ENCODE results near the gene GJA3. TPM values are rescaled to one million over a fixed set of nuclear protein-coding genes. Genes with fewer than 3 reads are reported as not detected.

Gene GJA3
- 0.70 TPM for polyA plus RNA-seq (2013, experiment 1 of 2)
- 0.66 TPM for polyA plus RNA-seq (2013, experiment 2 of 2)

DNA sequence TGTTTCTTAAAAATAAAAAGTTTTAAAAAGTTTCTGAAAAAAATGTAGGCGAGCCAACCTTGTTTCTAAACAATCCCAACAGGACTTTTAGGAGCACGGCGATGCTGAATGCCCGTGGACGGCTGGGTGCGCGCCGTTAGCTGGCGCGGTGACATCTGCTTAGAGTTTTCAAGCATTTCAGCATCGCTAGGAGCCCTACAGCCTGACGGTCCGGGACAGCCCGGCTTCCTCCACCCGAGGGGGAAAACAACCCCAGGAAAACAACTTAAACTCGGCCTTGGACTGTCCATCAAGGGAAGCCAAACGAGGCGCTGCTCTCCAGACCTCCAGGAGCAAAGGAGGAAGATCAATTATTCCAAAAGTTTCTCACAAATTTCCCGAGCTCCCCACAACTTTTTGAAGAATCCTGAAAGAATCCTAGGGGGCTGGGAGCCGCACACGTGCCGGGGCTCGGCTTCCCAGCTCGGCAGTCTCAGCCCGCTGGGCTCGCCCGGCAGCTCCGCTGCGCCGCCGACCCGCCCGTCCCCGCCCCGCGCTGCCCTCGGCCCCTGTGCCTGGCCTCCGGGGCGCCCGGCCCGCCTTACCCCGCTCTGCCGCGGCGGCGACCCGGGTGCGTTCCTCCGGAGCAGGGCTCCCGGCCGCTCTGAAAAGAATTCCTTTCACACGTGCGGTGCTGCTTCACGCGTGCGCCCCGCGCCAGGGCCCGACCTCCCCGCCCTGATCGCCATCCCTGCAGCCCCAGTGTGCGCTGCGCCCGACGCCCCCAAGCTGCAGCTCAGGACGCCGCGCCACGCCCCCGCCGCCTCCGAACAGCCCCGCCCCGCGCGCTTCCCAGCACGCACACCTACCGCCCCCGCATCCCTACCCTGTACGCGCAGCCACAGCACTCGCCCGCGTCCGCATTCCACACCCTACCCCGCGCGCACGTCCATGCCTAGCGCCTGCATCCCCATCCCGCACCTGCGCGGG, at the start of gene GJA3:
TSS of gene GJA3 (minus strand) at position 747 of the 969 bp plus-strand sequence. CDS start 17,764 bp downstream, outside the sequence.
- H3K4me1 ChIP-seq (ENCODE audit: control insufficient read depth, insufficient read depth, low read length, poor library complexity, severe bottlenecking): no peaks in the 10 kb centered on the region
- no peak within 1 kb of the TSS for H3K27ac ChIP-seq (ENCODE audit: low read depth, low read length, severe bottlenecking)
- H3K4me3 ChIP-seq (ENCODE audit: extremely low read depth, insufficient read depth, low read length, poor library complexity, severe bottlenecking): peak within 1 kb of the TSS; percentile 36
- WGBS, 2 experiments (ENCODE audit: insufficient coverage in 2 of 2): 0% methylated on average over 58 to 84 of the region's 93 CpGs
- H3K9me3 ChIP-seq (ENCODE audit: control insufficient read depth, low read length): no peaks in the 10 kb centered on the region
- H3K36me3 ChIP-seq (ENCODE audit: control insufficient read depth, insufficient read depth, low read length): no peaks in the 10 kb centered on the region

DNA sequence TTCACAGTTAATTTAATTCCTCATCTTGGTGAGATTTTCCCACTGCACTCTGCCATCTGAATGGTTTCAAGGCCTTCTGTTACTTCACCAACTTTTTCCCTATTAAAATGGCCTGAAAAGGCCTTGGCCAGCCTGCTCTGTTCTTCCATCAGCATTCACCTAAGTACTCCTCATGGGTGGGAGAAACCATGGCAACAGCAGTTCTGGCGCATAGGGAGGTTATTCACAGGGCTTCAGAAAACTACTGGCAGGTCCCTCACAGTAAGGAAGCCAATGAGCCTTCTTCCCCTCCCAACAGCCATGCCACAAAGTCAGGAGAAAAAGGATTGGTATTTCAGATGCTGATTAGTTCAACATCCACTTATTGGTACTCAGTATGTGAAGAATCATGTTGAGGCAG, 49.1 kb upstream of the GJA3 start:
- WGBS, 2 experiments (ENCODE audit: insufficient coverage in 2 of 2): 80% methylated on average over 1 of the region's 1 CpG; no CpG with 5 or more reads in 1 of the 2 experiments
- no peaks in the 10 kb centered on the region for H3K9me3 ChIP-seq (ENCODE audit: control insufficient read depth, low read length)
- H3K27ac ChIP-seq (ENCODE audit: low read depth, low read length, severe bottlenecking): no peak overlapping the region
- no peaks in the 10 kb centered on the region for H3K36me3 ChIP-seq (ENCODE audit: control insufficient read depth, insufficient read depth, low read length)
- no peak overlapping the region for H3K4me3 ChIP-seq (ENCODE audit: extremely low read depth, insufficient read depth, low read length, poor library complexity, severe bottlenecking)
- H3K4me1 ChIP-seq (ENCODE audit: control insufficient read depth, insufficient read depth, low read length, poor library complexity, severe bottlenecking): no peaks in the 10 kb centered on the region

DNA sequence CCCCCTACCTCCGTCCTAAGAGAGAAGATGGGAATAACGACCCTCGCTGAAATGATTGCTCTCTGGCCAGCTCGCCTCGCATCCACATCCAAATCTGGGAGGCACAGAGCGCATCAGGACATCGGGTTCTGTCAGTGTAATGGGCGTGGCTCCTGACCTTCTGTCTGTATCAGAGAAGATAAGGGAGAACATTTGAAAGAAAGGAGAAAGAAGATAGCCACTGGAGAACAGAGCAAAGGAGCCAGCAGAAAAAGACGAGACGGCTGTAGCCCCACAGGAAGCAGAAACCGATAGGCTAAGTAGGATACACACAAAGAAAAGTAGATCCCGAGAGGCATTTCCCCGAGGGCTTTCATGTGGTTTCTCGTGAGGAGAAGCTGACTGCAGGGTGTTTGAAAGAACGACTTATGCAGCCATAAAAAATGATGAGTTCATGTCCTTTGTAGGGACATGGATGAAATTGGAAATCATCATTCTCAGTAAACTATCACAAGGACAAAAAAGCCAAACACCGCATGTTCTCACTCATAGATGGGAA, 45.9 kb upstream of the GJA3 start:
- WGBS, 2 experiments (ENCODE audit: insufficient coverage in 2 of 2): 87 to 90% methylated on average over 11 to 15 of the region's 16 CpGs
- no peaks in the 10 kb centered on the region for H3K36me3 ChIP-seq (ENCODE audit: control insufficient read depth, insufficient read depth, low read length)
- H3K9me3 ChIP-seq (ENCODE audit: control insufficient read depth, low read length): no peaks in the 10 kb centered on the region
- no peaks in the 10 kb centered on the region for H3K4me1 ChIP-seq (ENCODE audit: control insufficient read depth, insufficient read depth, low read length, poor library complexity, severe bottlenecking)
- H3K27ac ChIP-seq (ENCODE audit: low read depth, low read length, severe bottlenecking): no peak overlapping the region
- no peak overlapping the region for H3K4me3 ChIP-seq (ENCODE audit: extremely low read depth, insufficient read depth, low read length, poor library complexity, severe bottlenecking)

DNA sequence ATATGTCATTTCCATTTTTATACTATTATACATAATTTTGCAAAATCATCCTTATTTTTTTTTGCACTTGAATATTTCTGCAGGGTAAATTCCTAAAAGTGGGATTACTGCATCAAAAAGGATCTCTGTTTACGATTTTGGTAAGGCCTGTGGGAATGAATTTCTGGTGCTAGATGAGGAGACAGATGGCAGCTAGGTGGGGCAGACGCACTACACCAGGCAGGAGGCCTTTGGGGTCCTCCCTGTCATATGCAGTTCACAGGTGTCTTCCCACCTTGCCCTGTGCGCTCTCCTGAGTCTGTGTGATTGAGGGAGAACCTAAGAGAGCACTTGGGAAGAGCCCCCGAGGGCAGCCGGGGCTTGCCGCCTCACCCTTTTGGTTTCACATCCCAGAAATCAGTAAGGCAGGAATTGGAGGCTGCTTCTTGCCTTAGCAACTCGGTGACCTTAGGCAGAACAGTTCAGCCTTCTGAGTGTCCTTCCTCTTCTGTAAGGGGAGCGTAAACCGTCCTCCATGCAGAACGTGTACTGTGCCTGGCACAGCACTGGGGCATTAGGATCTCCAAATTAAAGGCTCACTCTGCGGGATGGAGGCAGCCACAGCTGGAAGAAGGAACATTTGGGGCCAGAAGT, 45.3 kb upstream of the GJA3 start:
- no peak overlapping the region for H3K4me3 ChIP-seq (ENCODE audit: extremely low read depth, insufficient read depth, low read length, poor library complexity, severe bottlenecking)
- H3K36me3 ChIP-seq (ENCODE audit: control insufficient read depth, insufficient read depth, low read length): no peaks in the 10 kb centered on the region
- H3K9me3 ChIP-seq (ENCODE audit: control insufficient read depth, low read length): no peaks in the 10 kb centered on the region
- WGBS, 2 experiments (ENCODE audit: insufficient coverage in 2 of 2): 88 to 89% methylated on average over 8 to 9 of the region's 11 CpGs
- no peaks in the 10 kb centered on the region for H3K4me1 ChIP-seq (ENCODE audit: control insufficient read depth, insufficient read depth, low read length, poor library complexity, severe bottlenecking)
- H3K27ac ChIP-seq (ENCODE audit: low read depth, low read length, severe bottlenecking): no peak overlapping the region

DNA sequence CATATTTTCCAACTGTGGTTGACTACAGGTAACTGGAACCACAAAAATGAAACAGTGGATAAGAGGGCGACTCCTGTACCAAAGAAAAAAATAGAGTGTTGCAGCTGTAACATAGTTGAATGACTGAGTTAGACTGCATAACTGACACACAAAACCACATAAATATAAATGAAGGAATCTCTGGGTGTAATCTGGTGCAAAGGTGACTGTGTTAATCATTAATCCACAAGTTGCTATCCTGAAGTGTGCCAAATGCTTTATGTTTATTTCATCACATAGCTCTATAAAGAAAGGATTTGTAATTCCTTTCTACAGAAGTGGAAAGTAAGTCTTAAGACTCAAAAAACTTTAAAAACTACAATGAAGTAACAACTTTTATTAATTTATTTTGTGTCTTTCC, 37.9 kb upstream of the GJA3 start:
- WGBS, 2 experiments (ENCODE audit: insufficient coverage in 2 of 2): no CpG with 5 or more reads among the region's 1 CpG
- H3K4me3 ChIP-seq (ENCODE audit: extremely low read depth, insufficient read depth, low read length, poor library complexity, severe bottlenecking): no peak overlapping the region
- no peak overlapping the region for H3K27ac ChIP-seq (ENCODE audit: low read depth, low read length, severe bottlenecking)
- H3K9me3 ChIP-seq (ENCODE audit: control insufficient read depth, low read length): no peaks in the 10 kb centered on the region
- H3K4me1 ChIP-seq (ENCODE audit: control insufficient read depth, insufficient read depth, low read length, poor library complexity, severe bottlenecking): peaks cover 1% of the 10 kb centered on the region
- no peaks in the 10 kb centered on the region for H3K36me3 ChIP-seq (ENCODE audit: control insufficient read depth, insufficient read depth, low read length)

DNA sequence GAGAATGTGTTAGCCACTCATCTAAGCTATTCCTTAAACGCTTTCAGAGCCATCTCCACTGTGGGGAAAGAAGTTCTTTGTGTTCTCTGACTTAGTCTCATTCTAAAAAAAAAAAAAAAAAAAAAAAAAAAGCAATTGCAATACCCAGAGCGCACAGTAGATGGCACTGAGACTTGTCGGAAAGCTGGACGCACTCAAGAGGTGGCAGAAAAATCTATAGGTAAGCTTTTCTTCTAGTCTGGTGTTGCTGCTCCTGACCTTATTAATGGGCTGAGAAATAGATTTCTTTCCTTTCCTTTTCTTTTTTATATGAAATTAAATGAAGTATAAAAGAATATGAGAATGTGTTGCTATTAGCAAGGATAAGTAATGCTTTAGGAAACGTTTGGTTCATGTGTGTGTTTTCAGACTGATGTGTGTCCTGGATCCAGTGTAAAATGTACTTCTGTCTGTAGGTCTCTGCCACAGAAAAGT, 36.5 kb upstream of the GJA3 start:
- peaks cover 11% of the 10 kb centered on the region for H3K4me1 ChIP-seq (ENCODE audit: control insufficient read depth, insufficient read depth, low read length, poor library complexity, severe bottlenecking)

DNA sequence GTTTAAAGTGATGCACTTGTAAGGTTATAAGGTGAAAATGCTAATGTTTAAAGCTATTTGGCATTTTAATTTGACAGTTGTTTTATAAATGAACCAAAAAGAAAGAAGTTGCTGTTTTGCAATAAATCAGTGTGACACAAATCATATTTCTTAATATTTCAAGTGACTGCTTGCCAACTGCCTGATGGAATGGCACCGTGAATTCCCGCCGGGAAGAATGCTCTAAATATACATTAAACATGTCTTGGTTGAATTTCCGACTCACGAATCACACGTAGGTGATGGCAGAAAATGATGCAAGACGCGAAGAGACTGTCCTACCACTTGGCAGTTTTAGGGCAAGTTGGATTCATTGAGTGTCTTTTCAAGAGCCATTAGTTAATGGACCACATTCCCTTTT, 34.9 kb upstream of the GJA3 start:
- Histone ChIP-seq H3K27ac (ENCODE audit: low read depth, low read length, severe bottlenecking) (no peak overlapping the region), H3K36me3 (ENCODE audit: control insufficient read depth, insufficient read depth, low read length) (no peaks in the 10 kb centered on the region), H3K4me1 (ENCODE audit: control insufficient read depth, insufficient read depth, low read length, poor library complexity, severe bottlenecking) (peaks cover 17% of the 10 kb centered on the region), H3K9me3 (ENCODE audit: control insufficient read depth, low read length) (no peaks in the 10 kb centered on the region), H3K4me3 (ENCODE audit: extremely low read depth, insufficient read depth, low read length, poor library complexity, severe bottlenecking) (no peak overlapping the region)
- 86% methylated on average over 6 of the region's 8 CpGs; no CpG with 5 or more reads in 1 of the 2 experiments for WGBS, 2 experiments (ENCODE audit: insufficient coverage in 2 of 2)

More for the DNA sequence above, 36.5 kb upstream of the GJA3 start:
- 43 to 73% methylated on average over 1 of the region's 5 CpGs for WGBS, 2 experiments (ENCODE audit: insufficient coverage in 2 of 2)
- H3K36me3 ChIP-seq (ENCODE audit: control insufficient read depth, insufficient read depth, low read length): no peaks in the 10 kb centered on the region
- H3K9me3 ChIP-seq (ENCODE audit: control insufficient read depth, low read length): no peaks in the 10 kb centered on the region
- H3K27ac ChIP-seq (ENCODE audit: low read depth, low read length, severe bottlenecking): no peak overlapping the region
- no peak overlapping the region for H3K4me3 ChIP-seq (ENCODE audit: extremely low read depth, insufficient read depth, low read length, poor library complexity, severe bottlenecking)

DNA sequence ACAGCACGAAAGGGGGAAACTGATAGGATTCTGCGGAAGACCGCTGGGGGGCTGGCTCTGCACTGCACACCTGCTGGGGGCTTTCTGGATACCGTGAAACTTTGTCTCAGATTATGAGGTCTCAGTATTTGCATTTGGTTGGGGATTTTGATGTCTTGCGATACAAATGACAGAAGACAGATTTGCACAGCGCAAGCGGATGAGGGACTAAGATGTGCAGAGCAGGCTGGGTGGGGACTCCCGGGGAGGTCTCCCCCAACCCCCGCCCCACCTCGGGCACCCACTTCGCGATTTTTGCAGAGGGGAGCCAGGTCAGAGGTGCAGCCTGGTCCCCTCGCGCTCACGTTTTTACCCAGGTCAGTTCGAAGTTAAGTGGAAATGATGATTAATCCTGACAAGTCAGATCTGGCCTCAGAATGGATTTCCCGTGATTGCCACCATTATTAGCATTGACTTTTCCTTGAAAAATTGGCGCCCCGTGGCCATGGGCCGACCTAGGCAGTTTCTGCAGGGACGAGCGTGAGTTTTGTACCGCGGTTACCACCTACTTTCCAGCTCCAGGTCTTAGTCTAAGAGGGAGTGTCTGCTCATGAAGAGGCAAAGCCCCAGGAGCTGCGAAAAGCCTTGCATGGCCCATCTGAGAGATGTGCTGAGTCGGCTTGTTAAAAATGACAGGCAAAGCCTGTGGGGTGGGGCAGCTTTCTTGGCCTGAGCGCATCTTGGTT, 33.2 kb upstream of the GJA3 start:
- no peak overlapping the region for H3K4me3 ChIP-seq (ENCODE audit: extremely low read depth, insufficient read depth, low read length, poor library complexity, severe bottlenecking)
- no peak overlapping the region for H3K27ac ChIP-seq (ENCODE audit: low read depth, low read length, severe bottlenecking)
- no peaks in the 10 kb centered on the region for H3K36me3 ChIP-seq (ENCODE audit: control insufficient read depth, insufficient read depth, low read length)
- 11 to 15% methylated on average over 16 to 21 of the region's 27 CpGs for WGBS, 2 experiments (ENCODE audit: insufficient coverage in 2 of 2)
- peaks cover 17% of the 10 kb centered on the region for H3K4me1 ChIP-seq (ENCODE audit: control insufficient read depth, insufficient read depth, low read length, poor library complexity, severe bottlenecking)
- no peaks in the 10 kb centered on the region for H3K9me3 ChIP-seq (ENCODE audit: control insufficient read depth, low read length)

DNA sequence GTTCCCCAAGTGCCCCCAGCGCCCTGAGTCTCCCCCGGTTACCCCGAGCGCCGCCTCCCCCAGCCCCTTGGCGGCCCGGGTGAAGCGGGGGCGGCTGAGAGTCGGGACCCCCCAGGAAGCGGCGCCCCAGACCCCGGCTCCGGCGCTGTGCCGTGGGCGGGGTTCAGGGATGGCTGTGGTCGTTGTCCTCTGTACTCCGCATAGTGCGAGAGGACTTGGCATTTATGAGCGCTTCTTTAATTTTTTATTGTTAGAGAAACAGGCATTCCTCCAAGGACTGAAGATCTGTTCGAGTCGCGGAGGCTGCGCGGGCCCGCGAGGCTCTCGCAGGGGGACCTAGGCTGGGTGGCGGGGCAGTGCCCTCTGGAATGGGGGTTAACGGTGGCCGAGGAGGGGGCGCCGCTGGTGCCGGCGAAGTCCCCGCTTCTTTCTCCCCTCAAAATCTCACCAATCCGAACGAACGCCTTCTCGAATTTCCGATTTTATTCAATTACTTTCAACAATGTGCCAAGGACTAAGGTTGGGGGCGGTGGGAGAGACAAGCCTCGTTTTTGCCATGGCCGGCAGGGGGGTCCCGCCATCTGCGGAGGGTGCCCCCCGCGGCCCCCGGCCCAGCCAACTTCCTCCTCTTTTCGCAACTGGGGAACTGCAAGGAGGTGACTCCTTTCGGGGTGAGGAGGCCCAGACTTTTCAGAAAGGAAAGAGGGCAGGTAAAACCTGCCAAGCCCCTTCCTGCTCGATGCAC, 32.5 kb upstream of the GJA3 start:
- 1 to 3% methylated on average over 25 to 29 of the region's 53 CpGs for WGBS, 2 experiments (ENCODE audit: insufficient coverage in 2 of 2)
- H3K4me3 ChIP-seq (ENCODE audit: extremely low read depth, insufficient read depth, low read length, poor library complexity, severe bottlenecking): peak overlapping the region; percentile 40
- H3K4me1 ChIP-seq (ENCODE audit: control insufficient read depth, insufficient read depth, low read length, poor library complexity, severe bottlenecking): peaks cover 17% of the 10 kb centered on the region
- H3K36me3 ChIP-seq (ENCODE audit: control insufficient read depth, insufficient read depth, low read length): no peaks in the 10 kb centered on the region
- H3K27ac ChIP-seq (ENCODE audit: low read depth, low read length, severe bottlenecking): no peak overlapping the region
- no peaks in the 10 kb centered on the region for H3K9me3 ChIP-seq (ENCODE audit: control insufficient read depth, low read length)

DNA sequence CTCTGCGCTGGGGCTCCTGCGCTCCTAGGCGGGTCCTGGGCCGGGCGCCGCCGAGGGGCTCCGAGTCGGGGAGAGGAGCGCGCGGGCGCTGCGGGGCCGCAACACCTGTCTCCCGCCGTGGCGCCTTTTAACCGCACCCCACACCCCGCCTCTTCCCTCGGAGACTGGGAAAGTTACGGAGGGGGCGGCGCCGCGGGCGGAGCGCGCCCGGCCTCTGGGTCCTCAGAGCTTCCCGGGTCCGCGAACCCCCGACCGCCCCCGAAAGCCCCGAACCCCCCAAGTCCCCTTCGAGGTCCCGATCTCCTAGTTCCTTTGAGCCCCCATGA, 31.9 kb upstream of the GJA3 start, which contains the start of gene GJB2:
TSS of gene GJB2 (minus strand) at position 103 of the 326 bp plus-strand sequence. CDS start 3,357 bp downstream, outside the sequence.
- no peak within 1 kb of the TSS for H3K27ac ChIP-seq (ENCODE audit: low read depth, low read length, severe bottlenecking)
- H3K4me3 ChIP-seq (ENCODE audit: extremely low read depth, insufficient read depth, low read length, poor library complexity, severe bottlenecking): peak within 1 kb of the TSS; percentile 40
- H3K36me3 ChIP-seq (ENCODE audit: control insufficient read depth, insufficient read depth, low read length): no peaks in the 10 kb centered on the region
- H3K4me1 ChIP-seq (ENCODE audit: control insufficient read depth, insufficient read depth, low read length, poor library complexity, severe bottlenecking): peaks cover 17% of the 10 kb centered on the region
- H3K9me3 ChIP-seq (ENCODE audit: control insufficient read depth, low read length): no peaks in the 10 kb centered on the region
- 0% methylated on average over 12 to 19 of the region's 39 CpGs for WGBS, 2 experiments (ENCODE audit: insufficient coverage in 2 of 2)
